ENCODE results near the gene AFAP1L2.

DNA sequence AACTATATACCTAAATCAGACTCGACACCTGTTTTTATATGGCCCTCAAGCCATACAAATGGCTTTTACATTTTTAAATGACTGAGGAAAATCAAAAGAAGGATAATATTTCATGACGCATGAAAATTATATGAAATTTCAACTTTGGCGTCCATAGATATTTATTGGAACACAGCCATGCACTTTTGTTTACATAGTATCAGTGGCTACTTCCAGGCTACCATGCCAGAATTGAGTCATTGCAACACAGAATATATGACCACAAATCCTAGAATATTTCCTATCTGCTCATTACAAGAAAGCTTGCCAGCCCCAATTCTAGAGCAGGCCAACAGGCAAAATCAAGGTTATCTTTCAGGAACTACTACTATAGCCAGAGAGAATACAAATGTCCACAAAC, 29.3 kb downstream of the AFAP1L2 start:
- TF ChIP-seq POLR2AphosphoS5 (IDR thresholded peaks at IDR 0.05; ENCODE audit: low read depth, low read length) (no peak), POLR2A (IDR thresholded peaks at IDR 0.05; ENCODE audit: low read depth, low read length) (no peak)
